ENCODE data around the gene CFL1.
A peak's percentile ranks its signal among the peaks of the same experiment; 100 is the strongest.
"Not testable (repeated sequence)": the region's sequence is repeated elsewhere in the genome, so short reads cannot be mapped to it uniquely, and the experiment has no call there.

Gene CFL1

GRCh38 chr11:65832231-65832630 is 25.7 kb downstream of the CFL1 start:
- not testable (repeated sequence) for DNase-seq (ENCODE audit: low read depth in 2 of 2)

- DNase-seq (ENCODE audit: low read depth in 2 of 2), result no peak
Measured at GRCh38 chr11:65829459-65829858, 28.5 kb downstream of the CFL1 start.

DNA sequence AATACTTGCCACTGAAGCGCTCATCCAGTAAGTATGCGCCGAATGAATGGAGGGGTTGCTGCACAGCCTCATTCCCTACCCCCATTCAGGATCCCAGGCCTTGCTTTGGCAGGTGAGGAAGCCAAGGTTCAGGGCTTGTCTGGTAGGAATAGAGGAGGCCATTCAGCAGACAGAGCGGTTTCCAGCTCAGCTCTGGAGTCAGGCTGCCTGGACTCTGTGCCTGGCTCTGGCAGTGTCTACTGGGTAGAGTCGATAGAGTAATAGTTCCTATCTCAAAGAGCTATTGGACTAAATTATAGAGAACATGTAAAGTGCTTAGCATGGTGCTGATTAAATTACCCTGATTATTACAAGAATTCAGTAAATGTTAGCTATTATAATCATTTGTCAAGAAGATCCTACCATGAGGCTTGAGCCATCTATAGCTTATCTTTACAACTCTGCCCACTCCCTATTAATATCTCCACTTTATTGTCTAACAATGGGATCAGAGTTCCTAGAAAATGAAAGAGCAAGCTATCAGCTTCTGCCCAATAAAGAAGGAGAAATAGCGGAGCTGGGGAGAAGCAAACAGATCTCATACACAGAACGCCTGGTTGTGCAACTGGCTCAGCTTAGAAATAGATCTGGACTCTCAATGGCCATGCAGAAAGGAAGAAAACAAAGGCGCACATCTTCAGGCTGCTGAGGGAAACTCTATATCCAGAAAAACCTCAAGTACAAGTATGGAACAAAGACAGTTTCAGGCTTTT is 30.8 kb downstream of the CFL1 start:
- no peak for DNase-seq (ENCODE audit: low read depth in 2 of 2)

- no peak for DNase-seq (ENCODE audit: low read depth in 2 of 2)
Measured at GRCh38 chr11:65822776-65823528, 35.0 kb downstream of the CFL1 start.

GRCh38 chr11:65821107-65821506 is 36.9 kb downstream of the CFL1 start:
- DNase-seq (ENCODE audit: low read depth in 2 of 2), result no peak

GRCh38 chr11:65817835-65818680 is 39.9 kb downstream of the CFL1 start:
- peak; percentile 93 to 99 for DNase-seq (ENCODE audit: low read depth in 2 of 2)

GRCh38 chr11:65817312-65817834 is 40.6 kb downstream of the CFL1 start:
- no peak for DNase-seq (ENCODE audit: low read depth in 2 of 2)

DNA sequence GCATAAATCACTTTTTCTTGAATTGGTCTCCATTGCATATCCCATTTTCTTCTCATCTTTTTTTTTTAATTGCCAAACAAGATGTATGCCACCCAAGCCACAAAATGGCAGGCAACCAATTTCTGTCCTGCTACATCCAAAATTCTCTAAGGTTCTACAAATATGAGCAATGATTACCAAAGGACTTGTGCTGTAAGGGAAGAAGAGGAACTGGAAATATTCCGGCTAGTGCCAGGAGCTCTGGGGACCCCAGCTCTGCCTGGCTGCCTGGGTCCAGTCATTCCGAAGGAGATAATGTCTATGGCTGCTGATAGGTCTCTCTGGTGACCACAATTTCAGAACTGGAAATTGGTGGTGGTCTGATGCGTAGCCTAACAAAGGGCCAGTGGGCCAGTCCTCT is 41.3 kb downstream of the CFL1 start:
- no peak for DNase-seq (ENCODE audit: low read depth in 2 of 2)

DNA sequence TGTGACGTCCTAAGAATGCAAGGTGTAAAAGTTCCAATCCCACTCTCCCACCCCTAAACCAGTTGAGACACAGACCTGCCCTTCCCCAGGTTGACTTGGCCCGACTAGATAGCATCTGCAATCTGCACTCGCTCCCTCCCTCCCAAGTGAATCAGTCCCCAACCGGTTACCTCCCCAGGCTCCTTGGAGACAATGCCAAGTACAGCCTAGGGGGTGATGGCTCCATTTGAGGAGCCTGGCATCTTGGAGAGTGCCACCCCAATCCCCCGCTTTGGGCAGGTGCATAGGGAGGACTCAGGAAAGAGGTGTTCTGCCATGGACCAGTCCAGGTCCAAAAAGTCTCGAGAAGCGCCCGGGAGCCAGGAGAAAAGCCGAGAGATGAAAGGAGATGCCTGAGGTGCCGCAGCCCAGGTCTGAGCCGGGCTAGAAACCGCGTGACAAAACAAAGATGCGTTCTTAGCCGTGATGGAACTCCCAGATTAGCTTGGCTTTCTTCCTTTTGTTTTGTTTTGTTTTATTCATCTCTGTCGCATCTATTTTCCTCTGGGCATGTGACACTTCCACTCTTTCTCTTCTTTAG is 42.9 kb downstream of the CFL1 start:
- no peak for DNase-seq (ENCODE audit: low read depth in 2 of 2)

GRCh38 chr11:65814131-65814985 is 43.6 kb downstream of the CFL1 start:
- DNase-seq (ENCODE audit: low read depth in 2 of 2), result no peak

- no peak for DNase-seq (ENCODE audit: low read depth in 2 of 2)
Measured at GRCh38 chr11:65811764-65812475, 46.1 kb downstream of the CFL1 start.

DNA sequence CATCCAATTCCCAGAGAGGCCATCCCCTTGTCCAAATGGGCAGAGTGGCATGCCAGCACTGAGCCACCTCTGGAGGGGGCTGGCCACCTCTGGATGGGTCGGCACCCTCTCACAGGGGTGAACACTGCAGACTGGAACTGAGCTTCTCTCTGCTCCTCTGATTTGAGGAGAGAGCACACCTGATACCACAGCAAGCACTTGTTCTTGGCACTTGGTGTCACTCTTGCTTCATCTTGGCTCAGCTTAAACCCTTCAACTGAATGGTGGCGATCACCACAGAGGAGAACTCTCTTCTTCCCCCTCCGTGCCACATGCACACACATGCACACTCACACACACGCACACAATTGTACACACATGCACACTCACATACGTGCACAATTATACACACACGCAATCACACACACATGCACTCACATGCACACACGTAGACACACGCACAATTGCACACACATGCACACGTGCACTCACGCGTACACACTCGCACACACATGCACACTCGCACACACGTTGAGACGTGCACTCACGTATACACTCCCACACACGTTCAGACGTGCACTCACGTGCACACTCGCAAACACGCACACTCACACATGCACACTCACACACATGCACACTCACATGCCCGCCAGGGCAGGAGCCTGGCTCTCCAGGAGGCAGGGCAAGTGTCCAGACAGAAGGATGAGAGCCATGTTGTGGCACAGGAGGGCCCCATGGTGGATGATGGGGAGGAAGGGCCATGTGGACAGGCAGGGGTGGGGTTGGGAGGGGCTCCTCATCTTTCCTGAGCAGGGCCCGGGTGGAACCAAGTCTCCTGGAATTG is 47.7 kb downstream of the CFL1 start:
- DNase-seq (ENCODE audit: low read depth in 2 of 2), result no peak

DNA sequence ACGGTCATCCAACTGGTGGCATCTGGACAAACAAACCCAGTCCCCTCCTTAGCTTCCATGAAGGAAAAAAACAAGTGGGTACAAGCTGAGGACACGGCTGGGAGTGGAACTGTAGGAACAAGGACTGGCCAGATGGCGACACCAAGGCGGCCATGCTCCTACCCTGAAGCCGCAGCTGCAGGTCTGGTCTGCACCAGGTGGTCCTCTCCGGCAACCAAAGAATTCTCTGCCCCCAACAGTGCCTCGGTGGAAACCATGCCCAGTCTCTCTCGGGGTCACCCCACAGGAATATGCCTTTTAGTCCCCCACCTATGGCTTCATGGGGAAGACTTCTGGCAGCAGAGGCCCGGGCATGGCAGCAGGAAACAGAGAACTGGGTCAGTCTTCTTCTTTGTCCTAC is 48.5 kb downstream of the CFL1 start:
- DNase-seq (ENCODE audit: low read depth in 2 of 2), result no peak

DNA sequence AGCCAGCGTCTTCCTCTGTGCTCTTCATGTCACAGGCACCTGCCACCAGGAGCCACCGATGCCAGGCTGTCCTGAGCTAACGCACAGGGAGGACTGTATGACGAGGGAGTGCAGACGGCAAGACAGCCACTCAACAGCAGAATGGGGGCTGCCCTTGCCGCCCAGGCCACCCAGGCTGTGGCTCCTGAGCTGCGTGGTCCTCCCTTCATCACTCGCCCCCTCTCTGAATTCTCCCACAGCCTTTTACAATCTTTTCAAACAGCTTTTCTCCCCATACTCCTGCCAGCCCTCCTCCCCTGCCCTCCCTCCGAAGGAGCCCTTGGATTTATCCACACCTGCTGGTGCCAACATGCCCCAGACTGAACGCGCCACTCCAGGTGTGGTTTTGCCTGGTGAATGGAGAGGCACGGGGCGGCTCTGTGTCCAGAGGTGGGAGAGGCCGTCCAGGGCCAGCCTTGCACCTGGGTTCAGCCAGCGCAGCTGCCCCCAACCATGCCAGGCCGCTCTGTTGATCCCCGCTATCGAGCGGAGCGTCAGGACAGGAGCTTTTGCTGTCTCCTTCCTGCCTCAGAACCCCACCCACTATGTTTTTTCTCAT is 49.1 kb downstream of the CFL1 start:
- DNase-seq (ENCODE audit: low read depth in 2 of 2), result no peak

GRCh38 chr11:65806979-65807378 is 51.0 kb downstream of the CFL1 start:
- no peak for DNase-seq (ENCODE audit: low read depth in 2 of 2)
